Stimulated activated CD8-positive, alpha-beta memory T cell treated with anti-CD3 and anti-CD28 coated beads, Interleukin-4, amount 100 ng/mL, for 48 hours (primary cell): ENCODE measurements around the gene HIVEP2.

Experiments used
- DNase-seq: peaks from one replicate; pipeline ENCODE4 v3.0.0-alpha.2; 2020

Gene HIVEP2

GRCh38 chr6:142914937-142915697 is 29.9 kb downstream of the HIVEP2 start:
- no peak for DNase-seq

GRCh38 chr6:142914369-142914768 is 30.6 kb downstream of the HIVEP2 start:
- no peak for DNase-seq

- DNase-seq: peak; percentile 76
Observed at GRCh38 chr6:142913511-142914047, 31.4 kb downstream of the HIVEP2 start.

GRCh38 chr6:142913036-142913510 is 31.9 kb downstream of the HIVEP2 start:
- DNase-seq: no peak

GRCh38 chr6:142912125-142912524 is 32.9 kb downstream of the HIVEP2 start:
- no peak for DNase-seq

- no peak for DNase-seq
Observed at GRCh38 chr6:142911430-142911829, 33.5 kb downstream of the HIVEP2 start.

- no peak for DNase-seq
Observed at GRCh38 chr6:142909686-142910085, 35.3 kb downstream of the HIVEP2 start.

- no peak for DNase-seq
Observed at GRCh38 chr6:142908235-142908634, 36.7 kb downstream of the HIVEP2 start.

- no peak for DNase-seq
Observed at GRCh38 chr6:142907544-142907943, 37.4 kb downstream of the HIVEP2 start.

GRCh38 chr6:142906945-142907470 is 38.0 kb downstream of the HIVEP2 start:
- no peak for DNase-seq

- no peak for DNase-seq
Observed at GRCh38 chr6:142903812-142904211, 41.2 kb downstream of the HIVEP2 start.

- peak; percentile 78 for DNase-seq
Observed at GRCh38 chr6:142902636-142903053, 42.3 kb downstream of the HIVEP2 start.

GRCh38 chr6:142901611-142902010 is 43.4 kb downstream of the HIVEP2 start:
- no peak for DNase-seq

- DNase-seq: no peak
Observed at GRCh38 chr6:142900227-142900971, 44.6 kb downstream of the HIVEP2 start.

GRCh38 chr6:142898927-142899895 is 45.8 kb downstream of the HIVEP2 start:
- no peak for DNase-seq

GRCh38 chr6:142897659-142898058 is 47.3 kb downstream of the HIVEP2 start:
- DNase-seq: no peak

- no peak for DNase-seq
Observed at GRCh38 chr6:142896732-142897131, 48.2 kb downstream of the HIVEP2 start.

- no peak for DNase-seq
Observed at GRCh38 chr6:142893088-142893487, 51.9 kb downstream of the HIVEP2 start.

GRCh38 chr6:142892254-142893021 is 52.5 kb downstream of the HIVEP2 start:
- DNase-seq: no peak

- DNase-seq: no peak
Observed at GRCh38 chr6:142891454-142891853, 53.5 kb downstream of the HIVEP2 start.

- no peak for DNase-seq
Observed at GRCh38 chr6:142888456-142888855, 56.5 kb downstream of the HIVEP2 start.

- no peak for DNase-seq
Observed at GRCh38 chr6:142887517-142887916, 57.5 kb downstream of the HIVEP2 start.
